HG02610 (cell line): Measurements from ENCODE around the gene CTDSP1.

ENCODE experiments used
- ATAC-seq: cut with Tn5 transposase; IDR thresholded peaks from one replicate; pipeline ENCODE4 v1.9.1; 2021; ENCODE audit warnings: mild to moderate bottlenecking, moderate library complexity; ENCODE audit not compliant: unreplicated experiment

CTDSP1 gene

DNA sequence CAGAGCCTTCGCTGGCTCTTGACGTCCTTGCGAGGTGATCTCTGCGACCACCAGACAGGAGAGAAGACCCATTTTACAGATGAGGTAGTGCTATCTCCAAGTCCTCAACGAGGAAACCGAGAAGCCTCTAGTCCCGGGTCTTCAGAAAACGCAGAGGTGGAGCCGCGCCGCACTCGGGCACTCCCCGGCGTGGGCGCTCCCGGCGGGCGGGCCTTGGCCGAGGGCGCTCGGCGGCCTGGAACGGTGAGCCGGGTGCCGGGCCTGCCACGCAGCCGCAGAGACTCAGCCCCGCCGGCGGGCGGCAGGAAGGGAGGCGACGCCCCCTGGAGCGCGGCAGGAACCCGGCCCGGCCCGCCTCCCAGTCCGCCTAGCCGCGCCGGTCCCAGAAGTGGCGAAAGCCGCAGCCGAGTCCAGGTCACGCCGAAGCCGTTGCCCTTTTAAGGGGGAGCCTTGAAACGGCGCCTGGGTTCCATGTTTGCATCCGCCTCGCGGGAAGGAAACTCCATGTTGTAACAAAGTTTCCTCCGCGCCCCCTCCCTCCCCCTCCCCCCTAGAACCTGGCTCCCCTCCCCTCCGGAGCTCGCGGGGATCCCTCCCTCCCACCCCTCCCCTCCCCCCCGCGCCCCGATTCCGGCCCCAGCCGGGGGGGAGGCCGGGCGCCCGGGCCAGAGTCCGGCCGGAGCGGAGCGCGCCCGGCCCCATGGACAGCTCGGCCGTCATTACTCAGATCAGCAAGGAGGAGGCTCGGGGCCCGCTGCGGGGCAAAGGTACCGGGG lies at the start of gene CTDSP1:
Gene CTDSP1 (plus strand): TSS at position 478 of the 776 bp plus-strand sequence. CDS start 223 bp downstream, at position 701.
- peak; percentile 44 for ATAC-seq

- ATAC-seq = no peak
Observed at GRCh38 chr2:218354045-218354444, 45.6 kb upstream of the CTDSP1 start.

GRCh38 chr2:218354850-218355443 lies 44.7 kb upstream of the CTDSP1 start:
- no peak for ATAC-seq

- no peak for ATAC-seq
Observed at GRCh38 chr2:218357236-218358177, 42.2 kb upstream of the CTDSP1 start.

GRCh38 chr2:218360453-218360852 lies 39.2 kb upstream of the CTDSP1 start:
- no peak for ATAC-seq

- no peak for ATAC-seq
Observed at GRCh38 chr2:218362606-218363005, 37.1 kb upstream of the CTDSP1 start.

GRCh38 chr2:218363736-218364135 lies 35.9 kb upstream of the CTDSP1 start:
- ATAC-seq = no peak

DNA sequence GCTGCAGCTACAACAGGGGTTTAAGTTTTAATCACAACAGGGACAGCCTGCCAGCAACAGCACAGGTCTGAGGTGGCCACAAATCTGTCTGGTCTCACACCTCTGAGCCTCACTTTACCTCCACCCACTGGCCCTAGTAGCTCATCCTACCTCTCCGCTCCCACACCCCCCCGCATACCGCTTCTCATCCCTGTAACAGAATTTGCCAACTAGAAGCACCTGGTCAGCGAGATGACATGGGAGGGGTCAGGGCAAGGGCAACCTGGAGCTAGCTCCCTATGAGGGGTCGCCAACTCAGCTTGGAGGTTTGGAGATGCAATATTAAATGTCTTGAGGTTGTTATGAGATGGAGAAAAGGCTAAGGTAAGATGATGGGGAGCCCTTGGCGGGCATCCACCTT lies 35.5 kb upstream of the CTDSP1 start:
- ATAC-seq = no peak

GRCh38 chr2:218366621-218367414 lies 32.9 kb upstream of the CTDSP1 start:
- ATAC-seq = no peak

- peak; percentile 97 for ATAC-seq
Observed at GRCh38 chr2:218367415-218368149, 32.1 kb upstream of the CTDSP1 start.

- ATAC-seq = no peak
Observed at GRCh38 chr2:218368150-218368528, 31.5 kb upstream of the CTDSP1 start.

- ATAC-seq = no peak
Observed at GRCh38 chr2:218368621-218369153, 31.0 kb upstream of the CTDSP1 start.

DNA sequence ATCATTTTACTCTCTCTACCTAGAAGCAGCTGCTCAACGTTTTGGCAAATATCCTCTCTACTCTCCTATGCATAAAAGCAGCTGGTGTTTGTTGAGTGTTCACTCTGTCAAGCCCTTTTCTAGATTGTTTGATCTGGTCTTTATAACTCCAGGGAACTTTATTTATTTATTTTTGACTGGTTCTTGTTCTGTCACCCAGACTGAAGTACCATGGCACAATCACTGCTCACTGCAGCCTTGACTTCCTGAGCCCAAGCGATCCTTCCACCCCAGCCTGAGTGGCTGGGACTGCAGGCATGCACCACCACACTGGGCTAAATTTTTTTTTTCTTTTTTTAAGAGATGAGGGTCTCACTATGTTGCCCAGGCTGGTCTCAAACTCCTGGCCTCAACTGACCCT lies 30.3 kb upstream of the CTDSP1 start:
- ATAC-seq = no peak

GRCh38 chr2:218370410-218371063 lies 29.1 kb upstream of the CTDSP1 start:
- ATAC-seq = no peak

DNA sequence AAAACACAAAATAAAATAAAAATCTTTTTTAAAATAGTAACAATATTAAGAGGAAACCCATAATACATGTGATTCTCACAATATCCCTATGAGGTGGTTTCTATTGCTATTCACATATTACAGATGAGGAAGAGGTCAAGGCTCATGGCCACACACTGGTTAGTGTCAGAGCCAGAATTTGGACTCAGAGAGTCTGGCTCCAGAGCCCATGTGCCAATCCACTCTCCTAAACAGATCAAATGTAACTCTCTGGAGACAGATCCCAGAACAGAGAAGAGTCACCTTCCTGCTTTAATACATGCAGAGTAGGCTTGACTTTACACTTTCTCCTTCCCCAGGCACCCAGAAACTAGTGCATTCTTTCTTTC lies 27.7 kb upstream of the CTDSP1 start:
- ATAC-seq = no peak

DNA sequence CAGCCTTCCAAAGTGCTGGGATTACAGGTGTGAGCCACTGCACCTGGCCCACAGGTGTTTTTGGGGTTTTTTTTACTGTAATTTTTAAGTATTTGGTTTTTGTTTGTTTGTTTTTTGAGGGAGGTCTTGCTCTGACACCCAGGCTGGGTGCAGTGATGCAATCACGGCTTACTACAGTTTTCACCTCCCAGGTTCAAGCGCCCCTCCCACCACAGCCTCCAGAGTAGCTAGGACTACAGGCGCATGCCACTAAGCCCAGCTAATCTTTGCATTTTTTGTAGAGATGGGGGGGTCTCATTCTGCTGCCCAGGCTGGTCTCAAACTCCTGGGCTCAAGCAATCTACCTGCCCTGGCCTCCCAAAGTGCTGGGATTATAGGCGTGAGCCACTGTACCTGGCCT lies 24.9 kb upstream of the CTDSP1 start:
- ATAC-seq = no peak

DNA sequence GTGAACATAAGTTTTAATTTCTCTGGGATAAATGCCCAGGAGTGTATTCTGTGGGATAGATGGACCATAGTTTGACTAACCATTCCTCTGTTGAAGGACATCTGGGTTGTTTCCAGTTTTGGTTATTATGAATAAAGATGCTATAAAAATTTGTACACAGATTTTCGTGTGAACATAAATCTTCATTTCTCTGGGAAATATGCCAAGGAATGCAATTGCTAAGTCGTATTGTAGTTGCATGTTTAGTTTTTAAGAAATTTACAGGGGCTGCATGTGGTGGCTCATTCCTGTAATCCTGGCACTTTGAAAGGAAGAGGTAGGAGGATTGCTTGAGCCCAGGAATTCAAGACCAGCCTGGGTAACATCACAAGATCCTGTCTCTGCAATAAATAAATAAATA lies 24.5 kb upstream of the CTDSP1 start:
- no peak for ATAC-seq

DNA sequence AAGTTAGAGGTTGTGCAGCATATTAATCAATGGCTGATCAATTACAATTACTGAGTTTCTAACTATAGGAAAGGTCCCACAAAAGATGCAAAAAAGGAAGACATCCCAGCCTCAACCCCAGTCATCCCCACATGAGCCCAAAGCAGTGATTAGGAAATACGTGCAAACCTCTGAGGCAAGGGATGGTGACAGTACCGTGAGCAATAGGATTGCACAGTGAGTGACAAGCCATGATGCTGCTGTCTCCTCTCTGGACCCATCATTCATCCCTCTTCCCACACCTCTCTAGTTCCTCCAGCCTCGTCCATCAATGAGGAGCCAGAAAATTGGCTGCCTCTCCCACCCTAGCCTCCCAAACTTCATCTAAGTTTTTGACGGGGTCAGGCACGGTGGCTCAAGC lies 21.6 kb upstream of the CTDSP1 start:
- ATAC-seq = no peak

GRCh38 chr2:218381916-218382366 lies 17.7 kb upstream of the CTDSP1 start, which contains the start of gene SLC11A1:
TSS of gene SLC11A1 (plus strand) at chr2:218382273. CDS start at chr2:218382369, 96 bp downstream.
- ATAC-seq = no peak
